OCI-LY3 (cell line): ENCODE results near the gene DCDC2.

Experiments used
- EZH2phosphoT487 ChIP-seq: fragments of 200-600 bp; shearing (Covaris generic); IDR thresholded peaks from 2 replicates; pipeline ENCODE4 v1.6.1; 2018; ENCODE audit warnings: antibody characterized with exemption, mixed run types, low read depth
- TF ChIP-seq, protein P1 (sequence below): fragments of 200-600, 300-600 bp; sonication (generic); IDR thresholded peaks from 2 replicates; pipeline ENCODE4 v1.5.1; 2014; ENCODE audit warnings: antibody characterized with exemption, low read length, low read depth

DNA sequence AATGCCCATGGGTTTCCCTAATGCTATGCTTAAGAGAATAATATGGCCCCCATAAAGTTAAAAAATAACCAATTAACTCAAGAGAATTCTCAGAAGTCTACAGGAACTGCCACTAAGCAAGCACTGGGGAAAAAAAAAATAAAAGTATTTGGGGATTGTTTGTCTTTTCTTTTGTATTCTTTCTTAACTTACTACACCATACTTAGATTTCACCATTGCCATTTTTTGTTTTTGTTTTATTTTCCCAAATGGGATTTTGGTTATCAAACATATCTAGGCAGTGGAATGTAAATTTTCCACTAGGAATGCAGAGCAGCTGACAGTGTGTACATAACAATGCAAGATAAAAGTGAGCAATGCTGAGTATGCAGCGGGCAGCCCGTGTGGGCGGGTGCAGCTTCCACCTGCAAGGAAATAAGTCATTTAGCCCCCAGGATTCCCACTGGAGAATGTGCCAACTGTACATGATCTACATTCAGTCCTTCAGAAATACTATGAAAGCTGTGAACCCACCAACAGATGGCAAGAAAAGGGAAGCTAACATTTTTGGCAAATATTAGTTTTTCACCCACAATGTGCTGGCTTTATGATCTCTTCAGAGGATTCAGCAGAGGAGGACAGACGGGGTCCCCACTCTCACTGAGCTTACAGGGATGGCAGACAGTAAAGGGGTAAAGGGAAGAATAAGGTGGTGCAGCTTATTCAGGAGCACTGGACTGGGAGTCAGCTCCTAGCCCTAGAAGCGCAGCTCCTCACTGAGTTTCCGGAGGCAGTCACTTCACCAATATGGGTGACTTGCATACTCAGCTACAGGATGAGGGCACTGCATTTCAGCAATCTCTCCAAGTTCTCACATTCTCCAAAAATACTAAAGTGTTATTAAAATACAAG is 44.4 kb downstream of the DCDC2 start:
- TF ChIP-seq, protein P1, sequence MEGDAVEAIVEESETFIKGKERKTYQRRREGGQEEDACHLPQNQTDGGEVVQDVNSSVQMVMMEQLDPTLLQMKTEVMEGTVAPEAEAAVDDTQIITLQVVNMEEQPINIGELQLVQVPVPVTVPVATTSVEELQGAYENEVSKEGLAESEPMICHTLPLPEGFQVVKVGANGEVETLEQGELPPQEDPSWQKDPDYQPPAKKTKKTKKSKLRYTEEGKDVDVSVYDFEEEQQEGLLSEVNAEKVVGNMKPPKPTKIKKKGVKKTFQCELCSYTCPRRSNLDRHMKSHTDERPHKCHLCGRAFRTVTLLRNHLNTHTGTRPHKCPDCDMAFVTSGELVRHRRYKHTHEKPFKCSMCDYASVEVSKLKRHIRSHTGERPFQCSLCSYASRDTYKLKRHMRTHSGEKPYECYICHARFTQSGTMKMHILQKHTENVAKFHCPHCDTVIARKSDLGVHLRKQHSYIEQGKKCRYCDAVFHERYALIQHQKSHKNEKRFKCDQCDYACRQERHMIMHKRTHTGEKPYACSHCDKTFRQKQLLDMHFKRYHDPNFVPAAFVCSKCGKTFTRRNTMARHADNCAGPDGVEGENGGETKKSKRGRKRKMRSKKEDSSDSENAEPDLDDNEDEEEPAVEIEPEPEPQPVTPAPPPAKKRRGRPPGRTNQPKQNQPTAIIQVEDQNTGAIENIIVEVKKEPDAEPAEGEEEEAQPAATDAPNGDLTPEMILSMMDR: no peak
- no peak for TF ChIP-seq EZH2phosphoT487
